Measurements from ENCODE around the gene SDF4.

- TF ChIP-seq CTCF (conservative IDR thresholded peaks at IDR 0.05 in 1 of 2, IDR thresholded peaks at IDR 0.05 in 1 of 2; ENCODE audit: low read depth in 1 of 2, low read length in 2 of 2) (no peak), EZH2 (IDR thresholded peaks at IDR 0.05; ENCODE audit: low read length, missing control alignments) (no peak)
These were observed 26.6 kb downstream of the SDF4 start for GRCh38 chr1:1204998-1205768.

All from fibroblast of lung (primary cell).